WTC11 (cell line): ENCODE measurements around the gene ZNF407. TPM values are rescaled to one million over a fixed set of nuclear protein-coding genes. Genes with fewer than 3 reads are reported as not detected.

Experiments used
- ATAC-seq: fragments of 200-7000 bp; cut with Tn5 transposase; 2 replicates; pipeline ENCODE4 v1.10.0; 2021; ENCODE audit warnings: mild to moderate bottlenecking, moderate library complexity
- CTCF ChIA-PET: fragments of 300-600 bp; sonication (Branson Sonifier 250); formaldehyde crosslinking; loops from one replicate; lab custom pipeline; 2021; ENCODE audit warnings: antibody characterized with exemption; lab: Charles Lee
- POLR2A ChIA-PET: fragments of 350-600 bp; sonication (Branson Sonifier 250); formaldehyde crosslinking; loops from one replicate; lab custom pipeline; 2021; ENCODE audit warnings: antibody characterized with exemption; lab: Charles Lee
- DNase-seq: peaks from one replicate; pipeline ENCODE4 v3.0.0; 2021; ENCODE audit warnings: low spot score
- H3K27ac Mint-ChIP-seq: 2 replicates; pipeline ENCODE4 v1.8.0; 2021; ENCODE audit warnings: mixed read lengths
- H3K27me3 Mint-ChIP-seq: 2 replicates; pipeline ENCODE4 v1.8.0; 2021; ENCODE audit warnings: low read depth, mild to moderate bottlenecking, moderate library complexity, mixed read lengths
- H3K36me3 Mint-ChIP-seq: 2 replicates; pipeline ENCODE4 v1.8.0; 2021; ENCODE audit warnings: mixed read lengths
- H3K4me1 Mint-ChIP-seq: 2 replicates; pipeline ENCODE4 v1.8.0; 2022; ENCODE audit warnings: mixed read lengths
- H3K4me3 Mint-ChIP-seq: 2 replicates; pipeline ENCODE4 v1.8.0; 2021; ENCODE audit warnings: mild to moderate bottlenecking, moderate library complexity, mixed read lengths
- H3K9me3 Mint-ChIP-seq: 2 replicates; pipeline ENCODE4 v1.8.0; 2021; ENCODE audit warnings: mixed read lengths
- AFF4 ChIP-seq: sonication (generic); formaldehyde crosslinking; IDR thresholded peaks from 2 replicates; pipeline ENCODE4 v1.8.1; 2023; ENCODE audit warnings: mild to moderate bottlenecking, missing genetic modification reagents, borderline replicate concordance
- ATF1 ChIP-seq: sonication (generic); formaldehyde crosslinking; IDR thresholded peaks from 2 replicates; pipeline ENCODE4 v1.8.1; 2023; ENCODE audit warnings: mild to moderate bottlenecking, moderate library complexity, missing genetic modification reagents
- ATF2 ChIP-seq: sonication (generic); formaldehyde crosslinking; IDR thresholded peaks from 2 replicates; pipeline ENCODE4 v1.8.1; 2022; ENCODE audit warnings: low read depth, missing genetic modification reagents, borderline replicate concordance
- CDX4 ChIP-seq: fragments of 250-450 bp; sonication (Bioruptor Pico); IDR thresholded peaks from 2 replicates; pipeline ENCODE4 v1.9.0; 2021; ENCODE audit warnings: moderate library complexity, mild to moderate bottlenecking, inconsistent platforms, borderline replicate concordance
- CREM ChIP-seq: sonication (generic); formaldehyde crosslinking; IDR thresholded peaks from 2 replicates; pipeline ENCODE4 v1.8.1; 2022; ENCODE audit warnings: mild to moderate bottlenecking, missing genetic modification reagents, moderate library complexity
- E2F5 ChIP-seq: sonication (generic); formaldehyde crosslinking; IDR thresholded peaks from 2 replicates; pipeline ENCODE4 v1.8.1; 2022; ENCODE audit warnings: mild to moderate bottlenecking, moderate library complexity, missing genetic modification reagents
- EMX1 ChIP-seq: fragments of 250-450 bp; sonication (Bioruptor Pico); IDR thresholded peaks from 2 replicates; pipeline ENCODE4 v1.8.0; 2021; ENCODE audit warnings: mild to moderate bottlenecking
- FOXJ3 ChIP-seq: sonication (generic); formaldehyde crosslinking; IDR thresholded peaks from 2 replicates; pipeline ENCODE4 v1.9.0; 2021; ENCODE audit warnings: missing genetic modification reagents, mild to moderate bottlenecking, borderline replicate concordance
- FOXP4 ChIP-seq: sonication (generic); formaldehyde crosslinking; IDR thresholded peaks from 2 replicates; pipeline ENCODE4 v1.8.0; 2022; ENCODE audit warnings: mild to moderate bottlenecking, missing genetic modification reagents
- IRF2 ChIP-seq: sonication (generic); formaldehyde crosslinking; IDR thresholded peaks from 2 replicates; pipeline ENCODE4 v1.8.0; 2022; ENCODE audit warnings: low read depth, missing genetic modification reagents, borderline replicate concordance
- JAZF1 ChIP-seq: fragments of 250-450 bp; sonication (Bioruptor Pico); IDR thresholded peaks from 2 replicates; pipeline ENCODE4 v1.9.0; 2021; ENCODE audit warnings: moderate library complexity, mild to moderate bottlenecking, inconsistent platforms
- NR1H2 ChIP-seq: sonication (generic); formaldehyde crosslinking; IDR thresholded peaks from 2 replicates; pipeline ENCODE4 v1.9.0; 2021; ENCODE audit warnings: mild to moderate bottlenecking, moderate library complexity, missing genetic modification reagents
- PREB ChIP-seq: sonication (generic); formaldehyde crosslinking; IDR thresholded peaks from 2 replicates; pipeline ENCODE4 v1.8.1; 2022; ENCODE audit warnings: mild to moderate bottlenecking, missing genetic modification reagents, moderate library complexity, borderline replicate concordance
- ZNF219 ChIP-seq: sonication (generic); formaldehyde crosslinking; IDR thresholded peaks from 2 replicates; pipeline ENCODE4 v1.8.0; 2023; ENCODE audit warnings: missing genetic modification reagents, mild to moderate bottlenecking, borderline replicate concordance
- ZNF512 ChIP-seq: sonication (generic); formaldehyde crosslinking; IDR thresholded peaks from 2 replicates; pipeline ENCODE4 v1.8.1; 2022; ENCODE audit warnings: missing genetic modification reagents, borderline replicate concordance
- ZNF671 ChIP-seq: fragments of 250-450 bp; sonication (Bioruptor Pico); IDR thresholded peaks from 2 replicates; pipeline ENCODE4 v1.8.0; 2021; ENCODE audit warnings: mild to moderate bottlenecking
- total RNA-seq: library from RNA; stranded (reverse); gene quantifications from 3 replicates; pipeline ENCODE4 v1.2.3, GENCODE V29; 2021

ZNF407 gene
- total RNA-seq, 1 experiment from 2014 or later = 6.5 TPM

- no peak for ATAC-seq
- Mint-ChIP-seq H3K4me1 (no peaks in the 10 kb centered on the region), H3K27me3 (no peaks in the 10 kb centered on the region), H3K36me3 (no peaks in the 10 kb centered on the region), H3K4me3 (no peak overlapping the region), H3K27ac (no peak overlapping the region), H3K9me3 (no peaks in the 10 kb centered on the region)
- no peak for TF ChIP-seq NR1H2 (CRISPR knock-in tag)
- TF ChIP-seq CREM (CRISPR knock-in tag) = no peak
- no peak for TF ChIP-seq ZNF671 (CRISPR knock-in tag)
- no peak for TF ChIP-seq JAZF1
- TF ChIP-seq IRF2 (CRISPR knock-in tag) = no peak
- TF ChIP-seq FOXP4 (CRISPR knock-in tag) = no peak
- no peak for TF ChIP-seq CDX4
- ChIA-PET CTCF (interaction anchor here (0.7 to 1.2 kb wide), 2 partner anchors 29 to 1457 kb away, joined by 4 read pairs; no protein-coding TSS in a partner anchor), POLR2A (no interaction called here)
- DNase-seq = no peak
These were observed 251.6 kb downstream of the ZNF407 start for GRCh38 chr18:74849301-74849700.

- Mint-ChIP-seq H3K27ac (no peak overlapping the region), H3K36me3 (no peaks in the 10 kb centered on the region), H3K27me3 (no peaks in the 10 kb centered on the region), H3K9me3 (no peaks in the 10 kb centered on the region), H3K4me3 (no peak overlapping the region), H3K4me1 (peaks cover 7% of the 10 kb centered on the region)
- ChIA-PET CTCF (interaction anchor here (1.0 kb wide), 1 partner anchor 37 kb away, joined by 3 read pairs; no protein-coding TSS in a partner anchor), POLR2A (no interaction called here)
- TF ChIP-seq ATF2 (CRISPR knock-in tag) (no peak), FOXJ3 (CRISPR knock-in tag) (no peak)
- ATAC-seq (no peak), DNase-seq (no peak)
These were observed 258.8 kb downstream of the ZNF407 start for GRCh38 chr18:74856434-74856833.

GRCh38 chr18:74856928-74857327, 259.3 kb downstream of the ZNF407 start:
- no peaks in the 10 kb centered on the region for H3K9me3 Mint-ChIP-seq
- no peak for DNase-seq
- ChIA-PET CTCF (no interaction called here), POLR2A (no interaction called here)
- peaks cover 7% of the 10 kb centered on the region for H3K4me1 Mint-ChIP-seq
- H3K36me3 Mint-ChIP-seq = no peaks in the 10 kb centered on the region
- H3K27me3 Mint-ChIP-seq = no peaks in the 10 kb centered on the region
- TF ChIP-seq E2F5 (CRISPR knock-in tag) (no peak), ATF1 (CRISPR knock-in tag) (no peak), EMX1 (CRISPR knock-in tag) (no peak), ZNF512 (CRISPR knock-in tag) (no peak), AFF4 (CRISPR knock-in tag) (no peak), ZNF219 (CRISPR knock-in tag) (no peak), PREB (CRISPR knock-in tag) (no peak), ZNF671 (CRISPR knock-in tag) (no peak)
- no peak overlapping the region for H3K4me3 Mint-ChIP-seq
- no peak overlapping the region for H3K27ac Mint-ChIP-seq
- ATAC-seq = no peak
